ENCODE measurements around the gene HDAC11. TPM values are rescaled to one million over a fixed set of nuclear protein-coding genes. Genes with fewer than 3 reads are reported as not detected.

The HDAC11 gene
- total RNA-seq, 2 experiments from 2014 or later, result 0.70 to 1.2 TPM

DNA sequence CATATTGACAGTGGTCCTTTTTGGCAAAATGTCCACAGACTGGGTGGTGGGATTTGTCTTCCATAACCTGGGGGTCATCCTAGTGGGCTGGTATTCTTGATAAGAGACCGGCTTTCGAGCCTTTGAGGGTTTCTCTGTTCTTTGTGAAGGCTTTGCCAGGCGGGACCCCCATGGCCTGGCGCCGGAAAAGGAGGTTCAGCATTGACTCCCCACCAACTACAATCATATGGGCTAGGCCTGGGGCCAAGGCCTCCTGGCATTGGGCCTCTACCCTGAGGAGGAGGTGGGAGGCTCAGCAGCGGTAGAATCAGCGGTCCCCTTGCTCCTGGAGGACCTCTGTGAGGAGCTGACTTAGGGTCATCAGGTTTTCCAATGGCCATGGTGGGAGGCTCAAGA is 19.8 kb upstream of the HDAC11 start:
- Mint-ChIP-seq H3K9me3 (ENCODE audit: low read depth) (no peaks in the 10 kb centered on the region), H3K4me1 (no peaks in the 10 kb centered on the region)
- DNase-seq, result no peak

DNA sequence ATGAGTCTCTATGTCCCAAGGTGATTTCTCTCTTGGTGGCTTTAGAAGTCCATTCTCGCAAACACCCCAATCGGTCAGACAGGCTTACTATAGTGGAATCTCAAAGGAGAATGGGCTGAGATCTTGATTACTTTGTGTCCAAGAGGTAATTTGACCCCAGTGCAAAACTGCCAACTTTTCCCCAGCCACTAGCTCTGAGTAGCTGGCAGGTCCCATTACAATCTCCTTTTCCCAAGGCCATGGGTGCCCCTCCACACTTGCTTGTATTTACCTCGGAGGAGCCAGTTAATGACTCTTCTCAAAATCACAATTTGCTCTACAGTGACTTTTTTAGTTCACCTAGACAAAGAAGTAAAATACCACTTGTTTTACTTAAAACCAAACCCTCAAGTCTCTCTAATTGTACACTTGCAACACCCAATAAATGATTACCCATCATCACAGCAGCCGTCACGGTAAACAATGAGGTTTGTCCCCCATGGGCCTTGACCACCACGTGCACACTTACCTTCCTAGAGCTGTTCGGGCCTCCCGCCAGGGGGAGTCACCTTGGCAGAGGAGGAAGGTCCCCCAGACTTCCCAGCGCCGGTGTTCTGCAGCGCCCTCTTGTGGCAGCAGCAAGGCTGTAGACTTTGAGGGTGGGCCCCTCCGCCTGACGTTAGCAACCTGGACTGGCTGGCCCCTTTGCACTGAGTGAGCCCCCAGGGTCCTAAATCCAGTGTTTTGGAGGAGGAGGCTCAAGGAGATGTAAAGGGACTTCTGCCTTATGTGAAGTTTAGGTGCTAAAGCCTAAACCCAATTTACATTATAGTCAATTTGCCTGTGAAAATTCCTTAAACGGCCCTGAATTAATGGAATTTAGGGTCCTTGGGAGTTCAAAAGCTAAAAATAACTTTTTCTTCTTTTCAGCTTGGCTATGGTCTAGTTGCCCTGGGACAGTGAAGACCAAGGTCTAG is 18.7 kb upstream of the HDAC11 start:
- peaks cover 28% of the 10 kb centered on the region for H3K27me3 Mint-ChIP-seq
- H3K4me3 Mint-ChIP-seq, result no peak overlapping the region
- no peaks in the 10 kb centered on the region for H3K9me3 Mint-ChIP-seq (ENCODE audit: low read depth)
- H3K36me3 Mint-ChIP-seq, result no peaks in the 10 kb centered on the region
- no peak overlapping the region for H3K27ac Mint-ChIP-seq
- ATAC-seq, result peak; percentile 96
- peak; percentile 87 for DNase-seq
- H3K4me1 Mint-ChIP-seq, result no peaks in the 10 kb centered on the region
- CTCF ChIA-PET, result interaction anchor here (0.6 to 4.7 kb wide), 25 partner anchors 8 to 556 kb away, joined by 3 to 40 read pairs (median 4); partner anchors contain the start of gene HDAC11

More for the DNA sequence above, 19.8 kb upstream of the HDAC11 start:
- no peak for ATAC-seq
- peaks cover 20% of the 10 kb centered on the region for H3K27me3 Mint-ChIP-seq
- no peak overlapping the region for H3K4me3 Mint-ChIP-seq
- no peak overlapping the region for H3K27ac Mint-ChIP-seq
- H3K36me3 Mint-ChIP-seq, result no peaks in the 10 kb centered on the region
- CTCF ChIA-PET, result interaction anchor here (1.5 to 4.7 kb wide), 7 partner anchors 7 to 368 kb away, joined by 4 to 40 read pairs (median 12); no protein-coding TSS in a partner anchor

DNA sequence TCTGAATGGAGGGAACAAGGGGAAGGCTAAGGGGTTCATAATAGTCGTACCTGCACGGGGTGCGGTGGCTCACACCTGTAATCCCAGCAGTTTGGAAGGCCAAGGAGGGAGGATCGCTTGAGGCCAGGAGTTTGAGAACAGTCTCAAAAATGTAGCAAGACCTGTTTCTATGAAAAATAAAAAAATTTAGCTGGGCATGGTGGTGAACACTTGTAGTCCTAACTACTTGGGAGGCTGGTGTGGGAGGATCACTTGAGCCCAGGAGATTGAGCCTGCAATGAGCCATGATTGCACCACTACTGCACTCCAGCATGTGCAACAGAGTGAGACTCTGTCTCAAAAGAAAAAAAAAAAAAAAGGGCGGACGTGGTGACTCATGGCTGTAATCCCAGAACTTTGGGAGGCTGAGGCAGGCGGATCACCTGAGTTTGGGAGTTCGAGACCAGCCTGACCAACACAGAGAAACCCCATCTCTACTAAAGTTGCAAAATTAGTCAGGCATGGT is 17.9 kb upstream of the HDAC11 start:
- no peaks in the 10 kb centered on the region for H3K9me3 Mint-ChIP-seq (ENCODE audit: low read depth)
- ATAC-seq (no peak), DNase-seq (no peak)
- peaks cover 28% of the 10 kb centered on the region for H3K27me3 Mint-ChIP-seq
- H3K36me3 Mint-ChIP-seq, result no peaks in the 10 kb centered on the region
- no peak overlapping the region for H3K27ac Mint-ChIP-seq
- no peaks in the 10 kb centered on the region for H3K4me1 Mint-ChIP-seq
- H3K4me3 Mint-ChIP-seq, result no peak overlapping the region
- CTCF ChIA-PET, result interaction anchor here (0.9 to 4.7 kb wide), 18 partner anchors 9 to 557 kb away, joined by 3 to 40 read pairs (median 4); partner anchors contain the start of gene HDAC11

DNA sequence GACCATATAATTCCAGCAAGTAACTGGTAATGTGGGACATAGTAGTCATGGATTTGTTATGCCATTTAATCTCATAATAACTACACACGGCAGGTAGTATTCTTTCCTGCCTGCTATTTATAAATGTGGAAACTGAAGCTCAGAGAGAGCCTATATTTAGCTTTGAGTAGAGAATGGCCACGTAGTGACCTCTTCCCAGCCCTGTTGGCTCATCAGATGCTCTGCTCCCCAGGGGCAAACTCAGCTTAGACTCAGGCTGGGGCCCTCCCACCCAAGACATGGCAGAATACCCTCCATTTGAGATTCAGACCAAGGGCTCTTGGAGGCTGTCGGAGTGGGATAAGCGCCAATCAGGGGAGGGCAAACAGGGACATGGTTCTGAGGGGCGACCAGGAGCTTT is 17.3 kb upstream of the HDAC11 start:
- H3K27ac Mint-ChIP-seq, result no peak overlapping the region
- CTCF ChIA-PET, result interaction anchor here (0.8 to 4.7 kb wide), 9 partner anchors 10 to 371 kb away, joined by 3 to 40 read pairs (median 9); partner anchors contain the start of gene HDAC11
- H3K4me1 Mint-ChIP-seq, result no peaks in the 10 kb centered on the region
- no peak overlapping the region for H3K4me3 Mint-ChIP-seq
- H3K36me3 Mint-ChIP-seq, result no peaks in the 10 kb centered on the region
- H3K27me3 Mint-ChIP-seq, result peaks cover 33% of the 10 kb centered on the region
- ATAC-seq (no peak), DNase-seq (no peak)
- H3K9me3 Mint-ChIP-seq (ENCODE audit: low read depth), result no peaks in the 10 kb centered on the region

DNA sequence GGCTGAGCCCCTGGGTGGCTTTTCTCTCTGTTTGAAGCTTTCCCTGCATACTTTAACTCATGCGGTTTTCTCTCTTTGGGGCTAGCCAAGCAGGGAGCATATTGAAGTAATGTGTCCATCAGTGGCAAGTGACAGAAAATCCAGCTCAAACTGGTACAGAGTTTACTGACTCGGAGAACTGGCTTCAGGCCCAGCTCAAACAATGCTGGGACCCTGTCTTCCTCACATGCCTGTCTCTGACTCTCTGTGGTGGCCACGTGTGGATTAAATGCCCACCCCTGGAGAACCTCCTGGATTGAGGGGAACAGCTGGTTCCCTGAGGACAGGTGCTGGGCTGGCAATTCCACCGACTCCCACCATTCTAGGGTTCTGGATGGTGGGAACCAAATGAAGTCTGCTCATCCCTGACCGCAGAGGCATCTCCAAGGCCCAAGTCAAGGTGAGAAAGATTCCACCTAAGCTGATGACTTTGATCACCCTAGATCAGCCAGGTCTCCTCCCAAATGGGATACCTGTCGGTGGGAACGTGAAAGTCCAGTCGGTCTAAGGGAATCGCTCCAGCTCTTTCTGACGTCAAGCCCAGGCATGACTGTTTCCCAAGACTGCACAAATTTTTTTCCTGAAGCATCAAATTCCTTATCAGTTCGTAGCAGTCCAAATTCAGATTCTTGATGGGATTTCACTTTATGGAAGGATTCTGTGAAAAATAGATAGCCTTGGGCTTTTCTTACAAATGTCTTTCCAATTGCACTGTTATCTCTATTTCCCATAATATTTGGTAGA is 16.3 kb upstream of the HDAC11 start:
- no peak overlapping the region for H3K4me3 Mint-ChIP-seq
- DNase-seq (no peak), ATAC-seq (no peak)
- H3K27ac Mint-ChIP-seq, result no peak overlapping the region
- H3K36me3 Mint-ChIP-seq, result no peaks in the 10 kb centered on the region
- H3K27me3 Mint-ChIP-seq, result peaks cover 40% of the 10 kb centered on the region
- H3K9me3 Mint-ChIP-seq (ENCODE audit: low read depth), result no peaks in the 10 kb centered on the region
- H3K4me1 Mint-ChIP-seq, result no peaks in the 10 kb centered on the region
- CTCF ChIA-PET, result interaction anchor here (0.8 to 4.7 kb wide), 6 partner anchors 11 to 372 kb away, joined by 3 to 40 read pairs (median 22); partner anchors contain the start of gene HDAC11

DNA sequence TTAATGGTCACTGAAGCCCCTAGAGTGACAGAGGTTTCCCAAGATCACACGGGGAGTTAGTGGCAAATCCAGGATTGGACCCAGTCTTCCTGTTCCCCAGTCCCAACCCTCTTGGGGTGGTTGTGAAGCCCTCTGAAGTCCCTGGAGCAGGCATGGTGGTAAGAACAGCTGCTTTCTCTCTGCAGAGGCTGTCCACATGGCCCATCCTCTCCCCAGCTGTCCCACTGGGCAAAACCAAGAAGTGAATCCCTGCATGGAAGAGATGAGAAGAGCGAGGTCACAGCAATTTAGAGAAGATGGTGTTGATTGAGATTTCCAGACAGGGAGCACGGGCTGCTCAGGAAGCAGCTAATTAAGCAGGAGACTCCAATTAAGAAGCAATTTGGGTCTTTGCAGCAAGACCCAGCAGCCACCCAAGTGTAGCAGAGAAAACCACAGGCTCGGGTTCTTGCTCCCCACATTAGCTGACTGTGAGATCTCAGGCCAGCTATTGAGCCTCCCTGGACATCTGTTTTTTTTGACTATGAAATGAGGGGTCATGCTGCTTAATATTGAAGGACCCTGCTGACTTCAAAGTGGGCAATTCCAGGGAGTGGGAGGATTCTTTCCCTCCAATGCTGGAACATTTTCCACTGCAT is 14.8 kb upstream of the HDAC11 start:
- no peak overlapping the region for H3K27ac Mint-ChIP-seq
- CTCF ChIA-PET, result interaction anchor here (1.1 kb wide), 1 partner anchor 31 kb away, joined by 3 read pairs; no protein-coding TSS in a partner anchor

DNA sequence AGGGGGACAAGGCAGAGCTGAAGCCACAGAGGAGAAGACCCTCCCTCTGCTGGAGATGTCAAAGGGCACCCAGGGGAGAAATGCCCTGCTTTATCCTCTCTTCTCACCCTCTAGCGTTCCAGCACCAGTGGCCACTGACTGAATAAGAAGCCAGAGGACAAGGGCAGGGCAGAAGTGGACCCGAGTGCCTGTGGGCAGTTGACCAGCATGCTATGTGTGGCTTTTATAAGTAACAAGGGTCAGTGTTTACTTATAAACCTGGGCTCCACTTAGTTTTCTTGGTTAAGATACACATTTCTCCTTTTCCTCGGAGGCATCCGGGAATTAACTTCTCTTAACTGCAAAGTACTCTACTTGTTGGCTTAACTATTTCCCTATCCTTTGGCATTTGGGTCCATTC is 13.3 kb upstream of the HDAC11 start:
- Mint-ChIP-seq H3K4me3 (no peak overlapping the region), H3K9me3 (ENCODE audit: low read depth) (no peaks in the 10 kb centered on the region), H3K27ac (no peak overlapping the region), H3K4me1 (no peaks in the 10 kb centered on the region), H3K36me3 (no peaks in the 10 kb centered on the region), H3K27me3 (peaks cover 49% of the 10 kb centered on the region)
- CTCF ChIA-PET, result no interaction called here
- DNase-seq, result no peak
- ATAC-seq, result no peak

More for the DNA sequence above, 14.8 kb upstream of the HDAC11 start:
- Mint-ChIP-seq H3K4me3 (no peak overlapping the region), H3K27me3 (peaks cover 44% of the 10 kb centered on the region), H3K36me3 (no peaks in the 10 kb centered on the region), H3K4me1 (no peaks in the 10 kb centered on the region), H3K9me3 (ENCODE audit: low read depth) (no peaks in the 10 kb centered on the region)
- ATAC-seq (no peak), DNase-seq (no peak)

DNA sequence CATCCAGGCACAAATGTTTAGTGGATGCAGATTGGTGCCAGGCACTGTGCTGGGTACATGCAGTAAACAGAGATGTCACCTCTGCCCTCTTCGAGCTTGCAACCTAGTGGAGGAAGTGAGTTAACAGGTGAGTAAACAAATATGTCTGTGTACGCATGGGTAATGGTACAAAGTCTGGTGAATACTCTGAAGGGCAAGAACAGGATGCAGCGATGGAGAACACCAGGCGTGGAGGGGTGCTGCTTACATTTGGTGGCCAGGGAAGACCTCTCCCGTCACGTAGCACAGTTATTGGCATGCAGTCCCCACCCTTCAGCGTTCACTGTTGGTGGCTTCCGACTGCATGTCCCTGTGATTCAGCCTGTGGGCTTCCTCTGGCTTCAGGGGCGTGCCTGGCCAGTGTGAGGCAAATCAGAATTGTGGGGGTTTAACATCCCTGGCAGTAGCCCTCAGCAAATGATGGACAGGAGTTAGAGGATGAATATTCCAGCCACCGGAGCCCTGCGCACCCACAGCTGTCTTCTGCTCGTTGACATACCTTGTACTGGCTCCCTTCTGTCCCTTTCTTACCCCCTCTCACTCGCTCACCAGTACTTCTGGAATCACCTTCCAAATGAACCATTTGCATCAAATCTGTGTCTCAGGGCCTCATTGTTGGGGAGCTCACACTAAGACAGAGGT is 9.1 kb upstream of the HDAC11 start:
- Mint-ChIP-seq H3K9me3 (ENCODE audit: low read depth) (no peaks in the 10 kb centered on the region), H3K4me3 (no peak overlapping the region), H3K27ac (no peak overlapping the region), H3K36me3 (no peaks in the 10 kb centered on the region), H3K4me1 (no peaks in the 10 kb centered on the region), H3K27me3 (peaks cover 47% of the 10 kb centered on the region)
- DNase-seq (no peak), ATAC-seq (no peak)
- CTCF ChIA-PET, result interaction anchor here (0.9 to 1.6 kb wide), 2 partner anchors 9 to 14 kb away, joined by 4 to 5 read pairs; no protein-coding TSS in a partner anchor

DNA sequence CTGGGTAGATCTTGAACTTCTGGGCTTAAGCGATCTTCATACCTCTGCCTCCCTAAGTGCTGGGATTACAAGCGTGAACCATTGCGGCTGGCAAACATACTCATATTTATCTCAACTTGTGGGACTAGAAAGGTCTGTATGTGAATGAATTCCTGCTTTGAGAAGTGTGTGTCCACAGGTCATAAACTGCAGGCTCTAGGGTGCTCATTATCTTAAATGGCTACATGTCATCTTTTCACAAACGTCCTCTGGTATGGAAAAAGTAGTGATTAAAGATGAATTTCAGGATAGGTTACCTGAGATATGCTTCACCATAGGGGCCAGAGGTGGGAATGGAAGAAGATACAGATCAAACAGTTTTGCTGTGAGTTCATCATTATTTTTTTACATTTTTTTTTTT is 7.8 kb upstream of the HDAC11 start:
- no peaks in the 10 kb centered on the region for H3K9me3 Mint-ChIP-seq (ENCODE audit: low read depth)
- H3K36me3 Mint-ChIP-seq, result no peaks in the 10 kb centered on the region
- no peak for DNase-seq
- CTCF ChIA-PET, result interaction anchor here (1.2 to 1.6 kb wide), 2 partner anchors 11 to 16 kb away, joined by 3 to 5 read pairs; no protein-coding TSS in a partner anchor
- H3K27me3 Mint-ChIP-seq, result peaks cover 43% of the 10 kb centered on the region
- no peak for ATAC-seq
- no peak overlapping the region for H3K4me3 Mint-ChIP-seq
- H3K4me1 Mint-ChIP-seq, result no peaks in the 10 kb centered on the region
- no peak overlapping the region for H3K27ac Mint-ChIP-seq

DNA sequence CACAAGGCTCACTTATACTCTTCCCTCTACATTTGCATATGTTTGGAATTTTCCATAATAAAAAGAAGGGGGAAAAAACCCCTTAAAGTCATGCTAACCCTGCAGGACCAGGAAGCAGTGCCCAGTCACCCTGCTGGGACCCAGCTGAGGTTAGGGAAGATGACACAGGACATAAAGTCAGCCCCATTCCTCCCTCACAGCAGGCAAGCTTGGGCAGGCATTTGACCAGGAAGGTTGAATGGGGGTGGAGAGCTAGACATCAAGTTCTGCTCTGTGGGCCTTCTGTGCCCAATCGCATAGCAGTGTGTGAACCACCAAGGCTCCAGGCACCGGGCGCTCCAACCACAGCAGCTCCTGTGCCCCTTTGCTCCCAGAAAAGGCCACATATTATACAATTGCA is 7.1 kb upstream of the HDAC11 start:
- no peak overlapping the region for H3K27ac Mint-ChIP-seq
- H3K27me3 Mint-ChIP-seq, result peaks cover 36% of the 10 kb centered on the region
- ATAC-seq (no peak), DNase-seq (no peak)
- H3K36me3 Mint-ChIP-seq, result no peaks in the 10 kb centered on the region
- no peaks in the 10 kb centered on the region for H3K9me3 Mint-ChIP-seq (ENCODE audit: low read depth)
- CTCF ChIA-PET, result interaction anchor here (1.2 kb wide), 1 partner anchor 11 kb away, joined by 3 read pairs; no protein-coding TSS in a partner anchor
- H3K4me1 Mint-ChIP-seq, result no peaks in the 10 kb centered on the region
- H3K4me3 Mint-ChIP-seq, result no peak overlapping the region

DNA sequence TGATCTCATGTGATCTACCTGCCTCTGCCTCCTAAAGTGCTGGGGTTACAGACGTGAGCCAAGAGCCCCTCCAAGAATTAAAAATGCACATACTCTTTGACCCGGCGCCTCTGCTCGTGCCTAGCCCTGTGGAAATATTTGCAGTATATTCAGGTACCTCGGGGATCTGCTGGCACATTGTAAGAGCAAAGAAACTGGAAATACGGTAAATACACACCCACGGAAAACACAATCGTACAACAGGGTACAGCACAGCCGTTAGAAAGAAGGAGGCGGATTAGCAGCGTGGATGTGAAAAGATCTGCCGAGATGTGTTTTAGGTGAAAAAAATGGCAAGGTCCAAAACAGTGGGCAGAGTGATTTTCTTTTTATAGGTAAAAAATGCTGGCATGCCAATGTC is 6.1 kb upstream of the HDAC11 start:
- Mint-ChIP-seq H3K27ac (no peak overlapping the region), H3K27me3 (peaks cover 29% of the 10 kb centered on the region), H3K9me3 (ENCODE audit: low read depth) (no peaks in the 10 kb centered on the region), H3K4me3 (no peak overlapping the region), H3K36me3 (no peaks in the 10 kb centered on the region), H3K4me1 (peaks cover 4% of the 10 kb centered on the region)
- CTCF ChIA-PET, result no interaction called here
- DNase-seq (no peak), ATAC-seq (no peak)

DNA sequence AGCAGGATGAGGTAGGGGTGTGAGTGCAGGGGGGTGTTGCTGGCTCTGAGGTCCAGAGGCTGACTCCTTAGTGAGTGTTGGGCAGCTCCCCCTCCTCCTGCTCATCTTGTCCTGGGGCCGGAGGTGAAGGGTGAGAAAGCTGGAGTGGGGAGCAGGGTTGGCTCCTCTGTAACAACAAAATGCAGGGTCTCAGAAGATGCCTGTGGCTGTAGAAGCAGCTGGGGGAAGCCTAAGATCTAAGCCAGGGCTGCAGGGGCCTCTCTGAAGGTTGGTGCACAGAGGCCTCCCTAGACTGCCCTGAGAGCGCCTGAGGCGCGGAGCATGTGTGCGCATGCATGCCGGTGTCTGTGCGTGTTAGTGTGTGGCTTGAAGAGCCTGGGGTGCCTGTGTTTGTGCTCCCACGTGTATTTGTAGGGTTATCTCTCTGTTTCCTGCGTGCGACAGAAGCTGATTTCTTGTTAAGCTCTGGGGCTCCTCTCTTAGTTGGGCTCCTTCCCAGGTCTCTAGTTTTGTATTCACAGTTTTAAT is 5.3 kb upstream of the HDAC11 start:
- H3K36me3 Mint-ChIP-seq, result no peaks in the 10 kb centered on the region
- no peaks in the 10 kb centered on the region for H3K9me3 Mint-ChIP-seq (ENCODE audit: low read depth)
- no peak for DNase-seq
- peaks cover 29% of the 10 kb centered on the region for H3K27me3 Mint-ChIP-seq
- ATAC-seq, result no peak
- H3K4me1 Mint-ChIP-seq, result peaks cover 5% of the 10 kb centered on the region
- H3K4me3 Mint-ChIP-seq, result no peak overlapping the region
- CTCF ChIA-PET, result interaction anchor here (1.0 kb wide), 1 partner anchor 14 kb away, joined by 3 read pairs; no protein-coding TSS in a partner anchor
- no peak overlapping the region for H3K27ac Mint-ChIP-seq

Data from activated CD8-positive, alpha-beta memory T cell treated with anti-CD3 and anti-CD28 coated beads, Interleukin-2, amount 10 ng/mL, durations not matched to agents 7 days and 5 days (primary cell).